Activated naive CD4-positive, alpha-beta T cell treated with Interleukin-2 at 50 U/mL for 16 hours (primary cell): Measurements from ENCODE around the gene KRTAP5-3.
"Not testable (repeated sequence)": the region's sequence is repeated elsewhere in the genome, so short reads cannot be mapped to it uniquely, and the experiment has no call there.

Experiments used
- DNase-seq: peaks from one replicate; pipeline ENCODE4 v3.0.0-alpha.2; 2020

The KRTAP5-3 gene

DNA sequence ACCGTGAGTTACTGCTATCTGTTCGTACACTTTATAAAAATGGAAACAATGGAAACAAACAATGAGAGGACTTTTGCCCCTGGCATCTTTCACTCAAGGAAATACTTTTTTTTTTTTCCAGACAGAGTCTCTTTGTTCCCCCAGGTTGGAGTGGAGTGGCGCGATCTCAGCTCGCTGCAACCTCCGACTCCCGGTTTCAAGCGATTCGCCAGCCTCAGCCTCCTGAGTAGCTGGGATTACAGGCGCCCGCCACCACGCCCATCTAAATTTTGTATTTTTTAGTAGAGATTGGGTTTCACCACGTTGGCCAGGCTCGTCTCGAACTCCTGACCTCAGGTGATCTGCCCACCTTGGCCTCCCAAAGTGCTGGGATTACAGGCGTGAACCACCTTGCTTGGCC is 32.5 kb downstream of the KRTAP5-3 start:
- not testable (repeated sequence) for DNase-seq

DNA sequence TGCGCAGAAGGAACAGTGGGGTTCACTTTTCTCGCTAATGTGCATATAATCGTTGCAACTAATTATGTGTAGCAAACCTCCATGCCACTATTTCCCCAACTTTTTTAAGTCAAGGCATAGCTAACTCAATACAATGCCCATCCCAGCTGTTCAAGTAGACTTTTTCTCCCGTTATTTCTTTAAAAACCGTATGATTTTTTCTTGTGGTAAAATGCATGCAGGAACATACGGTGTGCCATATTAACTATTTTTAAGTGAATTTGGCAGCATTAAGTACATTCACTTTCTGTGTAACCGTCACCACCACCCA is 33.4 kb downstream of the KRTAP5-3 start:
- no peak for DNase-seq

DNA sequence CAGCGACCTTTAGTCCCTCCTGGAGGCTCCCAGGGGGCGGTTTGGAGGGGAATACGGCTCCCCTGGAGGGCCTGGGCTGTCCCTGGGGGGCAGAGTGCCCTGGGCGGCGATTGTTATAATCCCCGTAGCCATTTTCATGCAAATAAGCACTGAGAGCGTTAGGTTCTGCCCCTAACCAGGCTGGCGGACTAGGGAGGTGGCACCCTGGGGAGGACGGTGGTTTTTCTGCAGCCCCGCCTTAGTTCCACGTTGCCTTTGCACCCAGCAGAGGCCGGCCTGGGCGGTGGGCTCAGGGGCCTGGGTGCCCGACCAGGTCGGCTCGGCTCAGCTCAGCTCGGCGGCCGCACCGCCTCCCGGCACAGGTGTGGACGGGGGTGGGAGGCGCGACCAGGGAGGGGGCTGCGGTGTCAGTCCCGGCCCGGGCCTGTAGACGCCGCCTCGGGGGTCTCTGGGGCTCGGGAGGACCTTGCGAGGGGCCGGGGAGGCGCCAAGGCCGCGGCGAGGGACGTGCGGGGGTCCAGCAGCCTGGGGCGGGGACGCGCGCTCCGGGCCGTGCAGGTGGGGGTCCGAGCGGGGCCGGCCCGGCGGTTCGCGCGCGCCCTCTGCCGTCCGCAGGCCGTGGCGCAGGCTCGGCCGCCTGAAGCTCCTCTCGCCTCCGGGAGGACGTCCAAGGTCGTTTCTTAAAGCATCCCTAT is 33.9 kb downstream of the KRTAP5-3 start:
- peak; percentile 69 for DNase-seq

GRCh38 chr11:1573903-1574237 is 34.4 kb downstream of the KRTAP5-3 start:
- DNase-seq, result no peak

- peak; percentile 37 for DNase-seq
Measured at GRCh38 chr11:1573077-1573902, 35.0 kb downstream of the KRTAP5-3 start.

- DNase-seq, result peak; percentile 92
Measured at GRCh38 chr11:1572197-1573076, 35.8 kb downstream of the KRTAP5-3 start, which contains the start of gene DUSP8. TSS of gene DUSP8 (minus strand) at chr11:1572271. CDS start at chr11:1565826, 6,445 bp downstream.

DNA sequence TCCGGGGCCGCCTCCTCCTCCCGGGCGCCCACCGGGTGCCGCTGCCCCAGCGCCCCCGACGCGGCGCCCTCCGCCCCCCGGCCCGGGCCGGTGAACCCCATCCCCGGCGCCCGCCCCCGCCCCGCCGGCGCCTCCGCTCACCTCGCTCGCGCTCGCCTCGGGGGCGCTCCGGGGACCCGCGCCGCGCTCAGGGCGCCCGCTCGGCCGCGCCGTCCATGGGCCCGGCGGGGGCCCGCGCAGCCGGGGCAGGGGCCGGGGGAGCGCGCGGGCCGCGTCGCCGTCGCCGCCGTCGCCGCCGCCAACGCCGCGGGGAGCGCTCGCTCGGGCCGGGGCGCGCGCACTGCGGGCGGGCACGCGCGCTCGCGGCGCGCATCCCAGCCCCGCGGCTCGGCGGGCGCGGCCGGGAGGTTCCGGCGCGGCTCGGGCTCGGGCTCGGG is 36.5 kb downstream of the KRTAP5-3 start:
- no peak for DNase-seq

- DNase-seq, result no peak
Measured at GRCh38 chr11:1570896-1571759, 37.1 kb downstream of the KRTAP5-3 start.

DNA sequence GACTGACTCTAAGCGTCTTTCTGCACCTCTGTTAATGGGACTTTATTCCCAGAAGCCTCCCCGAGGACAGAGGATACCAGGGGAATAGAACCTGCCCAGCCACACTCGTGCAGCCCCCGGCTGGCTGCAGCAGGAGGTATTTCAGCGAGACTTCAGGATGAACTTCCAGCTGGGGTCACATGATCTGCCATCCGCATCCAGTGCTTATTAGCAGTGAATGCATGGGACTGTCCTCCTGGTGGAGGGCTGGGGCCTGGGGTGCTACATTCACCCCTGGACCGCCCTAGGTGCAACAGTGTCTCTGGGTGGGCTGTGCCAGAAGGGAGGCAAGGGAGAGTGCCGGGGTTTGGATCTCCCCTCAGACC is 37.8 kb downstream of the KRTAP5-3 start:
- DNase-seq, result no peak

DNA sequence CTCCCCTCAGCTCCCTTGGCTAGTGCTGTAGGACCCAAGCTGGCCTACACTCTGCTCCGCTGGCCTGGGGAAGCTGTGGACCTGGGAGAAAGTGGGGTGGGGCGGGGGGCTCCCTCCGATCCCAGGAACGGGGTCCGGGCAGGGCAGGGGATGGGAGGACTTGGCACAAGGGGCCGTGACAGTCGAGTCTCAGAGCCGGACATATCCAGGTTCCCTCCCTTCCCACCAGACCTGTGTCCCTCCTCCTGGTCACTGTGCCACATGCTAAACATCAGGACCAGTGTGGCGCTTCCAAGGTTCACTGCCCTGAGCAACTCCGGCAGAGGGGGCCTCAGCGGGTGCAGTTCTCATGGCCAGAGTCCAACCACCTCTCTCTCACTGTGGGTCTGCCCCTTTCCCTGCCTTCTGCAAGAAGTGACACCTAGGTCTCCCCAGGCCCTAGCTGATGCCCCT is 38.2 kb downstream of the KRTAP5-3 start:
- DNase-seq, result no peak

DNA sequence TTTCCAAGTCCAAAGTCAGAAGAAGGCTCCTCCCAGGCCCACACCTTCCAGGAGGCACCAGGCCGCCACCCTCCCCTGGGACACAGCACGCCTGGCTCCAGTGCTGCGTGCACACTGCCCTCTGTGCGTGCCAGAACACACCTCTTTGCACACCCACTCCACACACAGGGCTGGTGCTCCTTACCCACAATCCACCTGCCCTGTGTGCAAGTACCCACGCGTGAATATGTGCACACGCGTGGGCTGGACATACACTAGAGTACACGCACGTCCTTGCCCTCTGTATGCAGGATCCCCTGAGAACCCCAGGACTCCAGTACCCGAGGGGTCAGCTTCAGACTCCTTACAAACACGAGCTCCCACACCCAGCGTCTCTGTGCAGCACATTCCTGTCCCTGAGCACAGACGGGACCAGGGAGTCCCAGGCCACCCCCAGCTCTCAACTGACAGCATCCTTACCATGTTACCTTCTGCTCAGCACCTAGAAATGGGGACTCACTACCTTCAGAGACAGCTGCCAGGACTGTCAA is 38.9 kb downstream of the KRTAP5-3 start:
- no peak for DNase-seq

GRCh38 chr11:1568441-1568911 is 39.8 kb downstream of the KRTAP5-3 start:
- DNase-seq, result no peak

DNA sequence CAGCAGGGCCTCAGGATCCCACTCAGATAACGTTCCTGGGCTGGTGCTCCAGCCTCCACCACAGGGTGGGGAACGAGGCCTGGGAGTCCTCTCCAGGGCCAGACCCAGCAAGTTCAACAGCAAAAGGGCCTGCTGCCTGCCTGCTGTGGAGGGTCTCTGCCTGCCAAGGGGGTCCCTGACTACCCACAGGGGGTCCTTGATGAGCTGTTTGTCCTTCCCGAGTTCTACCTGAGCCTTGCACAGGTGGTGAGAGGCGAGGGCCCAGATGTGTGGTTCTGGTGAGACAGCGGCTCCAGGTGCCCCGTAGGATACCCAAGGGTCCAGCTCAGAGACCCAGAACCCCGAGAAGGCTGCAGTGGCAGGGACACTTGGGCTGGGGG is 40.6 kb downstream of the KRTAP5-3 start:
- DNase-seq, result no peak

GRCh38 chr11:1567052-1567720 is 41.1 kb downstream of the KRTAP5-3 start:
- DNase-seq, result no peak

- no peak for DNase-seq
Measured at GRCh38 chr11:1566381-1567051, 41.7 kb downstream of the KRTAP5-3 start.

GRCh38 chr11:1565904-1566247 is 42.4 kb downstream of the KRTAP5-3 start:
- no peak for DNase-seq

DNA sequence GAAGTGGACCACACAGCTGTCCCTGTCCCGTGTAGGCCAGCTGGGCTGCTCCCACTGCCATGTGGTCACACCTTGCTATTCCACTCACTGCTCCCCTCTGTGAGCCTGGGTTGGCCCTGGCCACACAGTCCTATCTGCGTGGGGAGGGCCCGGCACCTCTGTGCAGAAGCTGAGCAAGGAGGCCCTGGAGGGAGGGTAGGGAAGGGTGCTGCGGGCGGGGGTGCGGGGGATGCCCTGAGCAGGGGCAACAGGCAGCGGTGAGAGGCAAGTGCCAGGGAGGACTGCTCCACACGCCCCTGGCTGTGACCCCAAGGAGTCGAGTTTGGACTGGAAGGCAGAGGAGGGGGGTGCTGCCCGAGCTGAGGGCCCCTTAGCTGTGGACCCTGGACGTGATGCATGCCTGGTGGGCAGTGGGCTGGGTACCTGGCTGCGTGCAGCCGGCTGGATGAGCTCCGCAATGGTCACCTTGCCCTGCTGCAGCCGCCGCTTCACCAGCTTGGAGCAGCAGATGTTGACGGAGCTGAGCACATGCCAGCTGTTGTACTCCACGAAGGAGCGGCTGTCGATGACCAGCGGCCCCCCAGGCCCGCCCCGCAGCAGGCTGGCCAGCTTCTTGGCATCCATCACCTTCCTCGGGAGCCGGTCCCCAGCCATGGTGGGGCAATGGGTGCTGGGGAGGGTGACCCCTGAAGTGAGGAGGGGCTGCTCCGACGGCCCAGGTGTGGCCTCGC is 42.9 kb downstream of the KRTAP5-3 start:
- no peak for DNase-seq

- DNase-seq, result no peak
Measured at GRCh38 chr11:1564535-1565172, 43.6 kb downstream of the KRTAP5-3 start.

DNA sequence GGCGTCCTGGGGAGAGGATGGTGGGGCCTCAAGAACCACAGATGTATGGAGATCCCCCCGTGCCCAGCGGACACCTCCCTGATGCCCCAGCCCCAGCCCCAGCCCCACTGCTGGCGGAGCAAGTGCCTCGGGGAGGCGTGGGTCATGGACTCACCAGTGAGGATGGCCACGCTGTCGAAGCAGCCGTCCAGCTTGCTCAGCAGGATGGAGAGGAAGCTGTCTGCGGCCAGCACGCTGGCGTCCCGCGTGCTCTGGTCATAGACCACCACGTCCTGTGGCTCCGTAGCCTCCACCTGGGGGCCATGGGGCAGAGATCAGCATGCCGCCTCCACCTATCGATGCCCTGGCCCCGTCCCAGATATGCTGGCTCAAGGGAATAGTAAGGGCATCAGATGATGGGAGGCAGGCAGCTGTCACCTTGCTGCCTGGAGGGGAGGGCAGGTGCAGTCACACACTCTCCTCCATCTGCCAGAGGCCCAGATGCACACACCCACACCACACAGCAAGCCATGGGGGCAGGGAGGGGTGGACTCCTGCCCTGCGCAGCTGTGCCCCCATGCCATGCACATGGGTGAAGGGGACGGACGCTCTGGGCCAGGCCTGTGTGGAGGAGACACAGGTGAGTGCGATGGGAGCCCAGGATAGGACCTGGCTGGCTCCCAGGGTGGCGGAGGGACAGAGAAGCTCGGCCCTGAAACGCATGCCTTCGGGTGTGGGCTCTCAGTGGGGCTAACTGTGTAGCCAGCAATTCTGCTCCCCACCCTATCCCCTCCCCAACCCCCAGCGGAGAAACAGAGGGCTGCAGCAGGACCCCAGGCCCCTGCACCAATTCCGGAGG is 44.3 kb downstream of the KRTAP5-3 start:
- no peak for DNase-seq
